Thymus (tissue), 11 donors: ENCODE data around the gene OR51M1. TPM values are rescaled to one million over a fixed set of nuclear protein-coding genes. Genes with fewer than 3 reads are reported as not detected.

ENCODE experiments used
- DNase-seq, 9 donors: peaks; one replicate each; pipeline ENCODE4 v3.0.0-alpha.2; 2013; ENCODE audit warnings: low spot score in 9 of 9, low read depth in 6 of 9, missing footprints in 1 of 9
- H3K27ac ChIP-seq, 2 donors: one replicate each; pipeline ENCODE4 v1.5.1; 2013; ENCODE audit warnings: control low read depth in 1 of 2, low read depth in 1 of 2, low read length in 1 of 2, mild to moderate bottlenecking in 1 of 2, moderate library complexity in 1 of 2
- H3K27me3 ChIP-seq, 2 donors: one replicate each; pipeline ENCODE4 v1.5.1; 2013; ENCODE audit warnings: low read length in 1 of 2; ENCODE audit not compliant: control insufficient read depth in 2 of 2, insufficient read depth in 1 of 2
- H3K36me3 ChIP-seq, 2 donors: one replicate each; pipeline ENCODE4 v1.5.1; 2013; ENCODE audit warnings: low read length in 1 of 2, mild to moderate bottlenecking in 1 of 2, moderate library complexity in 1 of 2; ENCODE audit not compliant: control insufficient read depth in 2 of 2, insufficient read depth in 2 of 2
- H3K4me1 ChIP-seq, 2 donors: one replicate each; pipeline ENCODE4 v1.5.1; 2013; ENCODE audit warnings: low read length in 2 of 2; ENCODE audit not compliant: control insufficient read depth in 2 of 2, insufficient read depth in 2 of 2
- H3K4me3 ChIP-seq, 2 donors: one replicate each; pipeline ENCODE4 v1.5.1; 2013; ENCODE audit warnings: low read length in 2 of 2, control low read depth in 1 of 2, mild to moderate bottlenecking in 1 of 2
- H3K9me3 ChIP-seq, 2 donors: one replicate each; pipeline ENCODE4 v1.5.1; 2013; ENCODE audit warnings: low read length in 1 of 2, mild to moderate bottlenecking in 1 of 2; ENCODE audit not compliant: control insufficient read depth in 2 of 2, insufficient read depth in 1 of 2
- WGBS: extraction: QIAGEN DNeasy Blood & Tissue Kit; methylation state at CpG from one replicate; pipeline ENCODE4 v1.1.7; 2013; 5-methylcytosine and 5-hydroxymethylcytosine counted together
- polyA plus RNA-seq: library from polyadenylated mRNA; stranded (reverse); fragments of 200-250 nt; gene quantifications from one replicate; pipeline ENCODE4 v1.2.3, GENCODE V29; 2013
- total RNA-seq: library from RNA; stranded (reverse); fragments of 120-200 nt; gene quantifications from one replicate; pipeline ENCODE4 v1.2.4, GENCODE V29; 2013
- donor health status: healthy.

OR51M1 gene
- total and polyA plus RNA-seq, 2 donors, result 0.02 TPM; not detected in 1

DNA sequence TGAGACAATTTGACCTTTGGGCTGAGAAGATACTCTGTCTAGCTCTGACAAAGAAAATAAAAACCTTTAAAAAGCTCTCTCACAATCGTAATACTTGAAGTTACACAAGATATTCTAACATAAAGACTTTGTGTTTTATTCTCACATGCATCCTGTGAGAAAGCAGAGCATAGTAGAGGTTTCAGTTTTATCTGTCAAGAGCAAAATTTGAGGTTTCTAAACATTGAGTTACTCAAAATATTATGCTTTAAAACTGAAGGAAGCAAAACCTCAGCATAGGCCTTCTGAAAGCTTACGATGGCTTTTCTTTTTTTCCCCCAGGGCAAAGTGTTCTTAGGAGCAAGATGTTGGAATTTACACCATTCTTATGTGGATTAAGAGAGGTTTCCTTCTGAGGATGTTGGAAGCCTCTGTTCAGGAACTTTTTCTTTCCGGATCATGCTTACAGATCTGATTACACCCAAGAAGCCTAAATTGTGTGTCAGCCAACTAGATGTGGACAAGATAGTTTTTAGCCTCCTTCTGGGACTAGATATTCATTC is 15.0 kb upstream of the OR51M1 start:
- no peak for DNase-seq
- WGBS, result 62% methylated on average over 3 of the region's 3 CpGs
- H3K27me3 ChIP-seq, result no peaks in the 10 kb centered on the region
- no peak overlapping the region for H3K4me3 ChIP-seq
- H3K36me3 ChIP-seq, result no peaks in the 10 kb centered on the region
- H3K4me1 ChIP-seq, result no peaks in the 10 kb centered on the region
- H3K27ac ChIP-seq, result no peak overlapping the region
- peaks cover 0 to 4% of the 10 kb centered on the region in 2 donors for H3K9me3 ChIP-seq

DNA sequence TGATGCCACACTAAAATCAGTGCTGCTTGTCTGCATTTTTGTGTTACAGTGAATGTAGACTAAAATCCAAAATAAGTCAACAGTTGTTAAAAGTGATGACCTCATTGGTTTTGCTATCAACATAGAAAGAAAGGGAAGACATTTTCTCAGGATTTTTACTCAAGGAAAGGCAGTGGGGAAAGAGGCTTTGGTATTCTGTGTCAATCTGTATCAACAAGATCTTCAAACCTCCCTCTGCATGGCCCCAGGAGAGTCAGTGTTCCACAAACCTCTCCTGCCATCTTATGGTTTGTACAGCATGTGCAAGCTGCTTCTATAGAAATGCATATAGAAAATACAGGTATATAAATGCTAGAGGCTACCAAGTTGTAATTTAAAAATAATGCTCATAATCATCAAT is 13.8 kb upstream of the OR51M1 start:
- no peaks in the 10 kb centered on the region for H3K36me3 ChIP-seq
- H3K4me3 ChIP-seq, result no peak overlapping the region
- H3K27me3 ChIP-seq, result no peaks in the 10 kb centered on the region
- H3K27ac ChIP-seq, result no peak overlapping the region
- H3K4me1 ChIP-seq, result no peaks in the 10 kb centered on the region
- H3K9me3 ChIP-seq, result peaks cover 0 to 4% of the 10 kb centered on the region in 2 donors
- no peak for DNase-seq

- Histone ChIP-seq H3K4me3 (no peak overlapping the region), H3K27me3 (no peaks in the 10 kb centered on the region), H3K36me3 (no peaks in the 10 kb centered on the region), H3K27ac (no peak overlapping the region), H3K4me1 (no peaks in the 10 kb centered on the region), H3K9me3 (no peaks in the 10 kb centered on the region)
- DNase-seq, result peak in 4 of 9 donors; percentile 2 to 21 (median 11)
- WGBS, result 82% methylated on average over 4 of the region's 4 CpGs
These were observed 2.8 kb upstream of the OR51M1 start for GRCh38 chr11:5380740-5381342.

DNA sequence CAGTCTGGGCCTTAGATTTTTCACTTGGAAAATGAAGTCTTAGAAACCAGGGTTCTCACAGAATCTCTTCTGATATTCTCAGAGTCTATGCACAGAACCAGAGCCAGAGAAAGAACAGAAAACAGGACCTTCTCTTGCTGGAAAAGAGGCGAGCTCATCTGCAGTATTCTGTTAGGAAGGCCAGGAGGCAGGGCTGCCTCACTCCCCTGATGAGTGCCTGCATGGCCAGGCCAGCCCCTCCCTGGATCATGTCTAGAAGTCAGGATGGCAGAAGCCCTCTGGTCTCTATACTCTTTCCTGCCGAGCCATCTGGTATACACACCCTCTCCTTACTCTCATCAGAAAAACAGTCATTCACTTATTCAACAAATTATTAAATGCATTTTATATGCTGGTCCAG is 723 bp downstream of the OR51M1 start:
- Histone ChIP-seq H3K4me3 (no peak overlapping the region), H3K9me3 (no peaks in the 10 kb centered on the region)
- no peak for DNase-seq

GRCh38 chr11:5390210-5390609 is 6.6 kb downstream of the OR51M1 start:
- Histone ChIP-seq H3K27me3 (no peaks in the 10 kb centered on the region), H3K4me1 (no peaks in the 10 kb centered on the region), H3K27ac (no peak overlapping the region), H3K36me3 (no peaks in the 10 kb centered on the region), H3K9me3 (no peaks in the 10 kb centered on the region), H3K4me3 (no peak overlapping the region)
- WGBS, result 92% methylated on average over 2 of the region's 2 CpGs
- DNase-seq, result no peak

More for the DNA sequence above, 723 bp downstream of the OR51M1 start:
- no peaks in the 10 kb centered on the region for H3K4me1 ChIP-seq
- H3K36me3 ChIP-seq, result no peaks in the 10 kb centered on the region
- 92% methylated on average over 2 of the region's 2 CpGs for WGBS
- no peaks in the 10 kb centered on the region for H3K27me3 ChIP-seq
- H3K27ac ChIP-seq, result no peak overlapping the region

DNA sequence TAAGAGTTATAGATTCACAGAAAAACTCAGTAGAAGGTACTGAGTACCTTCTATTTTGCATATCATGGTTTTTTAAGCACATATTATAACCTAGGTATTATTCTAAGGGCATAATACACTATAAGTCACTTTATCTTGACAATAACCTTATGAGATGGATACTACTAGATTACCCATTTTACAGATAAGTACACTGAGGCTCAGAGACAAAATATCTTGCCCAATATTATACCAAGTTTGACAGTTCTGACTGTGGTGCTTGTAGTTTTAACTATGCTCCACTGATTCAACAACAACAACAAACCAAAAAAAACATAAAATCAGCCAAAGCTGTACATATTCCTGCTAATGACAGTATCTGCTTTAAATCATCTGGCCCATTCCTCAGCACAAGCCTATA is 10.5 kb downstream of the OR51M1 start:
- no peak overlapping the region for H3K27ac ChIP-seq

GRCh38 chr11:5398936-5399335 is 15.3 kb downstream of the OR51M1 start:
- no peak for DNase-seq
- H3K4me3 ChIP-seq, result no peak overlapping the region
- H3K9me3 ChIP-seq, result no peaks in the 10 kb centered on the region
- no peaks in the 10 kb centered on the region for H3K36me3 ChIP-seq
- H3K4me1 ChIP-seq, result no peaks in the 10 kb centered on the region
- no peaks in the 10 kb centered on the region for H3K27me3 ChIP-seq
- no peak overlapping the region for H3K27ac ChIP-seq

More for the DNA sequence above, 10.5 kb downstream of the OR51M1 start:
- Histone ChIP-seq H3K36me3 (no peaks in the 10 kb centered on the region), H3K27me3 (no peaks in the 10 kb centered on the region), H3K4me1 (no peaks in the 10 kb centered on the region), H3K4me3 (no peak overlapping the region), H3K9me3 (no peaks in the 10 kb centered on the region)
- no peak for DNase-seq

- no peak overlapping the region for H3K27ac ChIP-seq
- no peaks in the 10 kb centered on the region for H3K36me3 ChIP-seq
- DNase-seq, result no peak
- H3K4me1 ChIP-seq, result no peaks in the 10 kb centered on the region
- H3K4me3 ChIP-seq, result no peak overlapping the region
- no peaks in the 10 kb centered on the region for H3K27me3 ChIP-seq
- H3K9me3 ChIP-seq, result no peaks in the 10 kb centered on the region
These were observed 21.6 kb downstream of the OR51M1 start for GRCh38 chr11:5405173-5405572.

GRCh38 chr11:5420993-5421392 is 37.4 kb downstream of the OR51M1 start:
- Histone ChIP-seq H3K4me3 (no peak overlapping the region), H3K27me3 (no peaks in the 10 kb centered on the region), H3K4me1 (no peaks in the 10 kb centered on the region), H3K36me3 (no peaks in the 10 kb centered on the region), H3K27ac (no peak overlapping the region), H3K9me3 (no peaks in the 10 kb centered on the region)
- WGBS, result 79% methylated on average over 5 of the region's 5 CpGs
- DNase-seq, result no peak
